MM.1S (cell line): Measurements from ENCODE around the gene SLC23A2.

ENCODE experiments used
- DNase-seq: peaks from one replicate; pipeline ENCODE4 v3.0.0-alpha.2; 2015
- H2AFZ ChIP-seq: fragments of 300-600 bp; sonication (generic); 2 replicates; pipeline ENCODE4 v1.6.0; 2016; ENCODE audit warnings: antibody characterized with exemption, low read length
- H3F3A ChIP-seq: fragments of 300-600 bp; sonication (generic); 2 replicates; pipeline ENCODE4 v1.6.1; 2016; ENCODE audit warnings: mild to moderate bottlenecking, antibody characterized with exemption, low read length, moderate library complexity, mixed read lengths; ENCODE audit not compliant: insufficient read depth
- H3K27ac ChIP-seq: fragments of 300-600 bp; sonication (generic); 2 replicates; pipeline ENCODE4 v1.5.1; 2016; ENCODE audit warnings: mild to moderate bottlenecking, low read length
- H3K27me3 ChIP-seq: fragments of 300-600 bp; sonication (generic); replicated peaks from 2 replicates; pipeline ENCODE4 v1.6.0; 2016; ENCODE audit warnings: low read length; ENCODE audit not compliant: insufficient read depth
- H3K36me3 ChIP-seq: fragments of 300-600 bp; sonication (generic); replicated peaks from 2 replicates; pipeline ENCODE4 v1.6.1; 2016; ENCODE audit warnings: mild to moderate bottlenecking, low read length, mixed read lengths; ENCODE audit not compliant: insufficient read depth
- H3K4me1 ChIP-seq: fragments of 300-600 bp; sonication (generic); 2 replicates; pipeline ENCODE4 v1.6.1; 2016; ENCODE audit warnings: low read length, mixed read lengths
- H3K4me2 ChIP-seq: fragments of 300-600 bp; sonication (generic); 2 replicates; pipeline ENCODE4 v1.6.0; 2016; ENCODE audit warnings: low read depth, low read length
- H3K4me3 ChIP-seq: fragments of 300-600 bp; sonication (generic); 2 replicates; pipeline ENCODE4 v1.5.1; 2016; ENCODE audit warnings: low read length, mixed read lengths
- H3K79me2 ChIP-seq: fragments of 300-600 bp; sonication (generic); 2 replicates; pipeline ENCODE4 v1.6.1; 2016; ENCODE audit warnings: mixed run types, low read length, mixed read lengths
- H3K9ac ChIP-seq: fragments of 300-600 bp; sonication (generic); 2 replicates; pipeline ENCODE4 v1.6.1; 2016; ENCODE audit warnings: low read length, mixed read lengths
- H3K9me2 ChIP-seq: fragments of 300-600 bp; sonication (generic); replicated peaks from 2 replicates; pipeline ENCODE4 v1.6.1; 2016; ENCODE audit warnings: mild to moderate bottlenecking, low read length, mixed read lengths; ENCODE audit not compliant: insufficient read depth
- H3K9me3 ChIP-seq: fragments of 300-600 bp; sonication (generic); replicated peaks from 2 replicates; pipeline ENCODE4 v1.6.1; 2016; ENCODE audit warnings: mild to moderate bottlenecking, low read length, mixed read lengths; ENCODE audit not compliant: insufficient read depth
- H4K20me1 ChIP-seq: fragments of 300-600 bp; sonication (generic); 2 replicates; pipeline ENCODE4 v1.6.1; 2016; ENCODE audit warnings: mild to moderate bottlenecking, low read length, moderate library complexity, mixed read lengths; ENCODE audit not compliant: insufficient read depth
- EZH2 ChIP-seq: fragments of 300-600 bp; sonication (generic); optimal IDR thresholded peaks from 2 replicates; pipeline ENCODE3; 2017; ENCODE audit warnings: low read depth, mild to moderate bottlenecking, antibody characterized with exemption, low read length, mixed read lengths
- EZH2phosphoT487 ChIP-seq: fragments of 300-600 bp; sonication (generic); IDR thresholded peaks from 2 replicates; pipeline ENCODE4 v1.6.1; 2018; ENCODE audit warnings: antibody characterized with exemption, low read length
- TF ChIP-seq, protein P1 (sequence below): fragments of 300-600 bp; sonication (generic); IDR thresholded peaks from 2 replicates; pipeline ENCODE4 v1.5.1; 2016; ENCODE audit warnings: antibody characterized with exemption, low read length, mixed read lengths

SLC23A2 gene

DNA sequence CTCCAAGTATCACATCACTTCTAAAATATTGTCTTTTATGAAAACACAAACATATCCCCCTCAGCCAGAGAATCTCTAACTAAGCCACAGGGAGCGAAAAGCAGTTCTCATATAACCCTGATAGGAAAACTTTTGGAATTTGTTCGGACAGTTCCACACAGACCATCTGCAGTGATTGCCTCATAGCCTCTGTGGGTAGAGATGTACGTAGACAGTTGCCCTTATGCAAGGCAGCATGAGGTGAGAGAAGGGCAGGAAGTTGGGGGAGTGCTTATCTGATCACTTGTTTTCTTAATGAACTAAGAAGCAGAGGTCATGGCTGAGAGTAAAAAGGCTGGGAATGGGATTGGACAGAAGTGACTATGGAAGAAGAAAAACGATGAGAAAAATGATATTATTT lies 39.6 kb downstream of the SLC23A2 start:
- H3F3A ChIP-seq, result no peaks in the 10 kb centered on the region
- H3K4me3 ChIP-seq, result no peak overlapping the region
- no peaks in the 10 kb centered on the region for H3K9me3 ChIP-seq
- H3K9me2 ChIP-seq, result no peaks in the 10 kb centered on the region
- H4K20me1 ChIP-seq, result no peaks in the 10 kb centered on the region
- no peak overlapping the region for H3K27ac ChIP-seq
- TF ChIP-seq EZH2, result no peak
- TF ChIP-seq, protein P1, sequence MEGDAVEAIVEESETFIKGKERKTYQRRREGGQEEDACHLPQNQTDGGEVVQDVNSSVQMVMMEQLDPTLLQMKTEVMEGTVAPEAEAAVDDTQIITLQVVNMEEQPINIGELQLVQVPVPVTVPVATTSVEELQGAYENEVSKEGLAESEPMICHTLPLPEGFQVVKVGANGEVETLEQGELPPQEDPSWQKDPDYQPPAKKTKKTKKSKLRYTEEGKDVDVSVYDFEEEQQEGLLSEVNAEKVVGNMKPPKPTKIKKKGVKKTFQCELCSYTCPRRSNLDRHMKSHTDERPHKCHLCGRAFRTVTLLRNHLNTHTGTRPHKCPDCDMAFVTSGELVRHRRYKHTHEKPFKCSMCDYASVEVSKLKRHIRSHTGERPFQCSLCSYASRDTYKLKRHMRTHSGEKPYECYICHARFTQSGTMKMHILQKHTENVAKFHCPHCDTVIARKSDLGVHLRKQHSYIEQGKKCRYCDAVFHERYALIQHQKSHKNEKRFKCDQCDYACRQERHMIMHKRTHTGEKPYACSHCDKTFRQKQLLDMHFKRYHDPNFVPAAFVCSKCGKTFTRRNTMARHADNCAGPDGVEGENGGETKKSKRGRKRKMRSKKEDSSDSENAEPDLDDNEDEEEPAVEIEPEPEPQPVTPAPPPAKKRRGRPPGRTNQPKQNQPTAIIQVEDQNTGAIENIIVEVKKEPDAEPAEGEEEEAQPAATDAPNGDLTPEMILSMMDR, result no peak
- no peak for TF ChIP-seq EZH2phosphoT487
- no peak for DNase-seq
- H3K27me3 ChIP-seq, result no peaks in the 10 kb centered on the region
- 0 out of 2 replicates have a peak, but pooled peaks cover 3% of the 10 kb centered on the region for H3K4me1 ChIP-seq
- H3K9ac ChIP-seq, result no peak overlapping the region
- H3K36me3 ChIP-seq, result no peaks in the 10 kb centered on the region
- H3K79me2 ChIP-seq, result no peaks in the 10 kb centered on the region
- H2AFZ ChIP-seq, result no peak overlapping the region
- H3K4me2 ChIP-seq, result no peak overlapping the region

DNA sequence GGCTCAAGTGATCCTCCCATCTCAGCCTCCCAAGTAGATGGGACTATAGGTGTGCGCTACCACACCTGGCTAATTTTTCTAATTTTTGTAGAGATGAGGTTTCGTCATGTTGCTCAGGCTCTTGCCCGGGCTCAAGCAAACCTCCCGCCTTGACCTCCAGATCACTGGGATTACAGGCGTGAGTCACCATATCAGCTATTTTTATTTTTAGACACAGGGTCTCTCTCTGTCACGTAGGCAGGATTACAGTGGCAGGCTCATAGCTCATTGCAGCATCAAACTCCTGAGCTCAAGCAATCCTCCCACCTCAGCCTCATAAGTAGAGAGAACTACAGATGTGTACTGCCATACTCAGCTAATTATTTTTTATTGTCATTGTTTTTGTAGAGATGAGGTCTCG lies 41.7 kb downstream of the SLC23A2 start:
- no peaks in the 10 kb centered on the region for H4K20me1 ChIP-seq

DNA sequence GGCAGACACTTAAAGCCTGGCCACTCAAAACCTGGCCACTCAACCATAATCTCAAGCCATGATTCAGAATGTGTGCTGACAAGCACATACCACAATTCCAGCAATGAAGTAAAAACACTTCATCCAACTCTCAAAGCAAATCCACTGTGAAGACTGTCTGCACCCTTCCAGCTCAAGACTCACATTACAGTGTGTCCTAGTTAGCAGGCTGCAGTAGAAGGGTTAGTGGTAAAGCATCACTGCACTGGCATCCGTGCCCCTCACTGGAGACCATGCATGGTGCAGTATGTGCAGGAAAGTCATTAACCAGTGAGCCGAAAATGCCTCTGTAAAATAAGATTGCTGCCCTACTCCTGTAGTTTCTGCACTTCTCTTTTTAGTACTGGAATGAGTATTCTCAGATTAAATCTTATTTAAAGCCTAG lies 43.4 kb downstream of the SLC23A2 start:
- Histone ChIP-seq H3K4me3 (no peak overlapping the region), H4K20me1 (no peaks in the 10 kb centered on the region), H3K79me2 (no peaks in the 10 kb centered on the region), H3F3A (no peaks in the 10 kb centered on the region), H3K4me2 (no peak overlapping the region), H3K36me3 (no peaks in the 10 kb centered on the region), H3K9me3 (no peaks in the 10 kb centered on the region), H3K4me1 (peaks cover 7% of the 10 kb centered on the region; the same call in 1 of the 2 replicates), H2AFZ (no peak overlapping the region), H3K9me2 (no peaks in the 10 kb centered on the region), H3K9ac (no peak overlapping the region), H3K27me3 (no peaks in the 10 kb centered on the region), H3K27ac (no peak overlapping the region)
- no peak for TF ChIP-seq EZH2
- TF ChIP-seq EZH2phosphoT487, result no peak
- TF ChIP-seq, protein P1, result no peak
- no peak for DNase-seq

More for the DNA sequence above, 41.7 kb downstream of the SLC23A2 start:
- Histone ChIP-seq H3K79me2 (no peaks in the 10 kb centered on the region), H3K27ac (no peak overlapping the region), H3K9me2 (no peaks in the 10 kb centered on the region), H3K9ac (no peak overlapping the region), H3K27me3 (no peaks in the 10 kb centered on the region), H3K4me1 (peaks cover 7% of the 10 kb centered on the region; the same call in 1 of the 2 replicates), H3K36me3 (no peaks in the 10 kb centered on the region), H3K9me3 (no peaks in the 10 kb centered on the region), H3F3A (no peaks in the 10 kb centered on the region), H2AFZ (no peak overlapping the region), H3K4me2 (no peak overlapping the region), H3K4me3 (no peak overlapping the region)
- DNase-seq, result no peak
- TF ChIP-seq, protein P1, result no peak
- no peak for TF ChIP-seq EZH2phosphoT487
- no peak for TF ChIP-seq EZH2
